Measurements from ENCODE around the gene PACRG. TPM values are rescaled to one million over a fixed set of nuclear protein-coding genes. Genes with fewer than 3 reads are reported as not detected.

Gene PACRG
- total RNA-seq, 2 donors from 2014 or later: 0.14 to 3.9 TPM

DNA sequence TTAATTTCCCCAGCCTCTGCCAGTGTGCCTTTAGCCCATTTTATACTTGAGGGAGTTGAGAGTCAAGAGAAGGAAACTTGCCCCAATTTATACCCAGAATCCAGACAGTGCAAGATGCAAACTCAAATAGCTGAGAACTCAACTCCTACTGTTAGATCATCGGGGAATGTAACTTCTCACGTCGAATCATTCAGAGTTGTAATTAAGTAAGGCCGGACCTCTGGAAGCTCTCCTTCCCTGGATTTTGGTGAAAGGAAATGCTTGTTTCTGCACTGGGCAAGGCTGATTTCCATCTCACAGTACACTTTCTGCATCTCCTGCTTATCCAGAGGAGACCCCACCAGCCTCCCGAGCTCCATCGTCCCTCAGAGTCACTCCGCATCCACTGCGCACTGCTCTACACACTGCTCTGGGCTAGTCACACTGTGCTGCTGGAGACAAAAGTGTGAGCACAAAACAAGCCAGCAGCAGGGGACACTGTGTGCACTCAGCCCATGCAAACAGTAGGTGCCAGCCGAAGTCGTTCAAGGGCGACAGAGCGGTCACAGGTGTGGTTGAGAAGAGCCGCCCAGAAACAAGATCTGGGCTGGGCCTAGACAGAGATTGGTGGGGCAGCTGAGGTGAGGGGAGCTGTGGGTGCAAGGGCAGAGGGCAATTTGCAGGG, 536.4 kb downstream of the PACRG start:
- intact Hi-C loops (cut with DNase I): no loop called here
- DNase-seq (ENCODE audit: low spot score): no peak

DNA sequence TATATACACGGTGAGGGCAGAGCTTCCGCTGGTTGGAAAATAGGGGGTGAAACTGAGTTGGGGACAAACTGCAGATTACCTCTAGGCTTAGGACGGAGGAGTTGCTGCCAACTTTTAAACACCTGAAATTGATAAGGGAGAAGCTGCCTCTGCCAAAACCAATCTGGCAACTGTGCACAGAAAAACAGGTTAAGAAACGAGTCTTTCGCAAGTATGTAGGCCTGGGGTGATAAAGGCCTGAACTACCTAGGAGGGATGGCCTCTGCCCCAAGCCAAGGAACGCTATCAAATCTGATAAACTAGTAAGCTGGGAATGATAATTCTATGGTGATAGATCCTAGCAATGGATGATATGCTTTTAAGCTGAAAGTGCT, 536.9 kb downstream of the PACRG start:
- intact Hi-C loops (cut with DNase I): no loop called here

DNA sequence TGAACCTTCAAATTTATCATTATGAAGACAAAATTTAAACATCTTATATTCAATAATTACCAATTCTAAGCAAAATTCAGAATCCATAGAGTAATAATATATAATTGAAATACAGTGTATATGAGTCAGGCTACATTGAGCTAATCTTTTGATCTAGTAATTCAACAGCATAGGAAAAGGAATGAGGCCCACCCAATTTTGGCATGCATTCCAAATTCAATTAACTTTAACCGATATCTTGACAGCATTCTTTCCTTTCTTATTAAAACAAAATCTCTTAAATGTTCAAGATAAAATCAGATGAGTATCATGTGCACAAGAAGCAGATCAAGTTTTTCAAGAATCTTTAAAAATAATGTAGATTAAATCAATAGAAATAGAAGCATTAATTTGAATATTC, 553.9 kb downstream of the PACRG start:
- DNase-seq (ENCODE audit: low spot score): no peak
- intact Hi-C loops (cut with DNase I): no loop called here

More for the DNA sequence above, 536.9 kb downstream of the PACRG start:
- DNase-seq (ENCODE audit: low spot score): no peak

DNA sequence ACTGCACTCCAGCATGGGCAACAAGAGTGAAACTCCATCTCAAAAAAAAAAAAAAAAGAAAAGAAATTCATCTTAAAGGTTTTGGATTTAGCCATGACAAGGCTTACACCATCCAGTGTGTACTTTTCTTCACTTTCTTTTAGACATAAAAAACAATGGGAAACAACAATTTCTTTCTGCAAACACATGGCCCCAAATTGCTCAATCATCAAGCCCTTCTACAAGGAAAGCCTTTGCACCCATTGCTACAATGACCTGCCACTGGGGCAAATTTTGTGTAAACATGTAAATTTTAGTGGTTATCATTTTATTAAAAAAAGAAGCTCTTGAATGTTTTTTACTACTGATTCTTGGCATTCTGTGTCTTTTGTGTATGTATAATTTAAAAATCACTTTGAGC, 554.9 kb downstream of the PACRG start:
- no peak for DNase-seq (ENCODE audit: low spot score)
- intact Hi-C loops (cut with DNase I): no loop called here

DNA sequence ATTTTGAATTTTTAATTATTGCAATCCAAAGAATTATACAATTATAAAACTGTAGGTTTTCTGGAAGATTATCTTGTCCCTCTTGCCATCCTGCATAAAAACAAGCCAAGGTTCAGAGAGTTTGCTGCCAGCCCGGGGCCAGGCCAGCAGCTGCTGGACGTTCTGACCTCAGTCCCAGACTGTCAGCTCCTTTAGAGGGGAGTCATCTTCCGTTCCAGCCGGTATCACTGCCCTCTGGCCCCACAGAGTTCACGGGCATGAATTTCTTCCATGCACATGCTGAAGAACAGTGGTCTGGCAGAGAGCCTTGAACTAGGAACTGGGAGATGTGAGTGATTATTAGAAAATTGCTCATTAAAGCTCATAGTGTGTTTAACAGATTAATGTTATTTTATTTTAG, 556.4 kb downstream of the PACRG start:
- no peak for DNase-seq (ENCODE audit: low spot score)

DNA sequence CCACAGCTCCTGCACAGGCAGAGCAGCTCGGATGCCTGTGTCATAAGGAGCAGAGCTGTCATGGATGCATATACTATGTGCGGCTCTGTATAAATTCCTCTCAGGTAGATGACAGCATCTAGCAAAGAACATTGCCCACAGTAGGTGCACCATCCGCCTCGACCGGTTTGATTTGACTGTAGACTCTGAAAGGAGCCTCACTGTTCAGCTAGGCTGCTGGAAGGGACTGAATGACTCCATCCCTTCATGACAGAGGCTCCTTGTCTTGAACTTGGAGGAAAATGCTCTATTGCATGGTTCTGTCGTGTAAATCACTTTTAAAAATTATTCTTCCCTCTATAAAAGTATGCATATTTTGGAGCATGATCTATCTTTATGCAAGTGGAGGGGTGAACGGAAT, 557.9 kb downstream of the PACRG start:
- DNase-seq (ENCODE audit: low spot score): no peak
- intact Hi-C loops (cut with DNase I): no loop called here

More for the DNA sequence above, 556.4 kb downstream of the PACRG start:
- intact Hi-C loops (cut with DNase I): no loop called here

DNA sequence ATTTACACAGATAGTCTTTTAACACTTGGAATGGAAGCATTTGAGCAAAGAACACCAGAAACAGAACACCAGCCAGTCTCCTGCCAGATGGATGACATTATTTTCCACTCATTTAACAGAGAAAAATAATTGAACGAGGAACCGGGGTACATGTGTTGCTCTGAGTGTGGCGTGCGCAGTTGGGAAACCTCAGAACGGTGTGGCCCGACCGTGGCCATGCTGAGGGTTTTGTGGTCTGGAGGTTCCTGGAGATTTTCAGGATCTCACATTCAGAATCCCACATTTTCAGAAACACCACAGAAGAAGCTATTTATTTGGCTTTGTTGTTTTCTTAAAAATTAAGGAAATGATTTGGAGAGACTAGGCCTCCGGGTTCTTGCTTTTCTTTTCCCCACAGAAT, 559.9 kb downstream of the PACRG start:
- intact Hi-C loops (cut with DNase I): no loop called here
- DNase-seq (ENCODE audit: low spot score): no peak

DNA sequence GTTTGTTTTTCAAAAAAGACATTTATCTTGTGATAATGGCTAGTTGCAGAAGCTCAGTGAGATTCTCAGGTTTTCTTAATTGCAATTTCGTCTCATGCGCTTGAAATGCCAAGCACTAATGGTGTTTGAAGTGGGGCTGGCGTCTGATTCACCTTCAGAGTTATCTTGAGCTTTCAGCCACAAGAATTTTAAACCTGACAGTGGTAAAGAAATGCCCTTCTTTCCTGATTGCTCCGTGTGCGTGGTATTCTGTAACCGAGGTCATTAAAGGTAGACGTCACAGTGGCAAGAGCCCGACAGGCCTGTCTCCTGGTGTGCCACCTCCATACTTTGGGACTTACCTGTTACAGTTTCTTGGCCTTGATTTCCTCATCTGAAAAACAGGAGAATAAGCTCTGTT, 560.3 kb downstream of the PACRG start:
- no peak for DNase-seq (ENCODE audit: low spot score)
- intact Hi-C loops (cut with DNase I): no loop called here

DNA sequence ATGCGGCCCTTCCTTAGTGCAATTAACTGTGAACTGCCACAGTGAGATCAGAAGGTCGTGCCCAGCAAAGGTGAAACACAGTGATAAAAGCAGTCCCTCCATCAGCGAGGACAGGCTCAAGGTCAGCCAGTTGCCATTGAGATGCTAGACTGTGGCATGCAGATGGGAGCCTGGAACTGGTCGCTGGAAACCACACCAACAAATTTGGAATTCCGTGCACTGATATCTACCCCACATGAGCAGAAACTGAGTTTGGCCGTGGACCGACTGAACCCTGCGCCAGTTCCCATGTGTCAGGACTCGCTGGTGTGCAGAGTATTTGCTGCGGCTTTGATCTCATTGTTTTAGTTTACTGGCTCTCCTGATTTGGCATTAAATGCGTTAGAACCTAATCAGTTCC, 561.1 kb downstream of the PACRG start:
- DNase-seq (ENCODE audit: low spot score): no peak
- intact Hi-C loops (cut with DNase I): no loop called here

DNA sequence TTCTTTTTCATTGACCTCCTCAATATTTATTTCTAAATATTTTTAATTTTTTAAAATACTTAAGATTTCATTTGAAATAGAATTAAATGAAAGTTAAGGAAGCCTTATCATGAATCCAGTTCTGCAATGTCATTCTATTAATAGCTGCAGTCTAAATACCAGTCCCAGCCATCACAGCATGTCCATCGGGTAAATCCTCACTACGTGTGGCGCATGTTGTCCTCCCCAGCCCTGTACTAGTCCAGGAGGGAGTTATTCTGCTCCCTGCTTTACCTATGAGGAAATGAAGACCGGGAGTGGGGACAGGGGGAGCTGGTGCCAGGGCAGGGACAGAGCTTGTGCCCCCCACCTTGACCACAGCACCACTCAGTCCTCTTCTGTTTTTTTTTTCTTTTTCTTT, 561.7 kb downstream of the PACRG start:
- no peak for DNase-seq (ENCODE audit: low spot score)
- intact Hi-C loops (cut with DNase I): no loop called here

DNA sequence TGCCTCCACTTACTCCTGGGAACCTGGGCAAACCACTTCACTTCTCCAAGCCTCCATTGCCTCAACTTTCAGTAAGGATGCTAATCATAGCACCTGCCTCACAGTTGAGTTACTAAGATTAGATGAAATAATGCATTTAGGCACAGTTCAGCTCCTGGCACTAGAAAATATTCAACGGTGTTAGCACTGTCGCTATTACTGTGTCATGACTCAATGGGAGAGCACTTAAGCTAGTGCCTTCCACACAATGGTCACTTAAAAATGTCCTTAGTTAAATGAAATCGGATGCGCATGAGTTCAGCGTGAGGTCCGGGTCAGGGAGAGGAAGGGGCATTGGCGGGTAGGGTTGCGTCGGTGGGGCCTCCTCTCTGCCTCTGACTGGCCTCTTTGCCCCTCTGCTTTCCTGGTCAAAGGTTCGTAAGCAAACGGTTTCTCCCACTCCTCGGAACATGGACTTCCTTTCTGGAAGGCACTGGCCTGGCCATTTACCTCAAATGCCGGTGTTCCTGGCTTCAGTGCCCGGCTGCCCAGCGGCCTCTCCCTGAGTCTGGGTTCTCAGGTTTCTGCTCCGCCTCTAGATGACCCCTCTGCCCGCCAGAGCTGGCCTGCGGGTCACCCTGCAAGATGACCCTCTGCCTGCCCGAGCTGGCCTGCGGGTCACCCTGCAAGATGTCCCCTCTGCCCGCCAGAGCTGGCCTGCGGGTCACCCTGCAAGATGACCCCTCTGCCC, 562.9 kb downstream of the PACRG start:
- no peak for DNase-seq (ENCODE audit: low spot score)

DNA sequence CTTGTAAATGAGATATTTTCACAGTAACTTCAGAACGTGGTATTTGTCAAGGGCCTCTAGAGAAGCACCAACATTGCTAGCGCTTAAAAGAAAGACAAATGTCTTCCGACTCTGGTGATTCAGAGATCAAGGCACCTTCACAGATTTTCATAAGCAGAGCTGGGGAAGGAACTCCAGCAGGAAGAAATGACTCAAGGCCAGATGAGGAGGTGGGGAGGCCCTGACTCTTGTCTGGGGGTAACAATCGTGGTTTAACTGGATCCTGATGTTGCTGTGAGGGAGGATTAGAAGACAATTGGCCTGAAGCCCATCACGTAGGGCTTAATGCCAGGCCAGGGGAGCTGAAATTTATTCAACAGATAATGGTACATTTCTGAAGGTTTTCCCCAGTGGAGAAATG, 563.8 kb downstream of the PACRG start:
- no peak for DNase-seq (ENCODE audit: low spot score)
- intact Hi-C loops (cut with DNase I): no loop called here

More for the DNA sequence above, 562.9 kb downstream of the PACRG start:
- intact Hi-C loops (cut with DNase I): no loop called here

DNA sequence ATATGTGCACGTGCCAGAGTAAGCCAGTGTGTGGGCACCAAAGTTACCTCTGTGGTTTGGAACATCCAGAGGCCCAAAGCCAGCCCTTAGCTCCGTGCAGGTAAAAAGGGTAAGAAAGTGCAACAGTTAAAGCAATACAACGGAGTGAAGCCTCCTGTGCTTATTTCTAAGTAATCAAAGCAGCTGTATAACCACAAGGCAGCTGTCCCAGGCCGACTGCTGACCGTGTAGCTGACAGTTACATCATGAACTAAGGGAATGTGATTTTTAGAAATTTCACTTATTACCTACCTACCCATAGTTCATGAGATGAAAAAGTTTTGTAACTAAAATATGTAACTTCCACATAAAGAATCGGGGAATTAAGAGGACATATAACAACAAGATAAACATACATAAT, 565.5 kb downstream of the PACRG start:
- intact Hi-C loops (cut with DNase I): no loop called here
- DNase-seq (ENCODE audit: low spot score): no peak

DNA sequence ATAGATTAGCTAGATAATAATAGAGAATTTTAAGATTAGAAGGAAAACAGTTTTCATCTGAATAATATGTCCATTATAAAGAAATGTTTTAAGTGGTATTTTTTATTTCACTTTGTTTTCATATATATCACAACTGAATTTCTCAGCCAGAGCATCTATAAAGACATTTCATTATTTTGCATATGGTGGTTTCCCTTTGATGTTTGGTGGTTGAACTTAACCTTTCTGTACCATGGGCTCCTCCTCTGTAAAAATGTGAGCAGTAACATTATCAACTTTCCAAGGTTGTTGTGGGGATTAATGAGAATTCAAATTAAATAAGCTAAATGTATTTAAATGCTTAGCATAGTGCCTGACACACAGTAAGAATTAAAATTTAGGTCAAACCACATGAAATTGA, 567.0 kb downstream of the PACRG start:
- intact Hi-C loops (cut with DNase I): no loop called here
- no peak for DNase-seq (ENCODE audit: low spot score)

DNA sequence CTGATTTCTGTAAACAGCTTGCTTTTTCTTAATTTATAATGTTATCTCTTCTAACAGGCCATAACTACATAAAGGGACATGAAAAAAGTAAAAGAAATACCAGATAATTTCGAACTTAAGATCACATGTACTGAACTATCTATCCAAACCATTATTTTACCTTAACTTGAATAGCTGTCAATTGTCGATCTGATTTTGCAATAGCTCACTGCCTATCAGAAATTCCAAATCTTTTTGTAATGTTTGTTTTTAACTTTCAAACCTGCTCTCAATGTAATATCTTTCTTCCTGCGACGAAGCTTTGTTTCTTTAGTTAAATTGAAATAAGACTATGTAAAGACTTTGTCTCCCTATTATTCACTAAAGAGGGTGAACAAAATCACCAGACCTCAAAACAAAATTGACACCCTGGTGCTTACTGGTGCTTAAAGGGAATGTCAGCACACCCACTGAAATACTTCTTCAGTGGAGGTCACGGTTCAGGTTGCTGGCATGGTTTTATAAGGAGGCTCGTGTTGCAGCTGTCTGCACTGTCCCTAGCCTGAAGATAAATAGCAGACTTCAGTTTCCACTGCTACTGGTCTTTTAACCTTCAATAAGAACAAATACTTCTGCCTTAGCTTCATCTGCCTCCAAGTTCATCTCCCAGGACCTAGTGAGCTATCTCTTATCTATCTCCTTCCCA, 569.2 kb downstream of the PACRG start:
- intact Hi-C loops (cut with DNase I): no loop called here
- DNase-seq (ENCODE audit: low spot score): no peak

DNA sequence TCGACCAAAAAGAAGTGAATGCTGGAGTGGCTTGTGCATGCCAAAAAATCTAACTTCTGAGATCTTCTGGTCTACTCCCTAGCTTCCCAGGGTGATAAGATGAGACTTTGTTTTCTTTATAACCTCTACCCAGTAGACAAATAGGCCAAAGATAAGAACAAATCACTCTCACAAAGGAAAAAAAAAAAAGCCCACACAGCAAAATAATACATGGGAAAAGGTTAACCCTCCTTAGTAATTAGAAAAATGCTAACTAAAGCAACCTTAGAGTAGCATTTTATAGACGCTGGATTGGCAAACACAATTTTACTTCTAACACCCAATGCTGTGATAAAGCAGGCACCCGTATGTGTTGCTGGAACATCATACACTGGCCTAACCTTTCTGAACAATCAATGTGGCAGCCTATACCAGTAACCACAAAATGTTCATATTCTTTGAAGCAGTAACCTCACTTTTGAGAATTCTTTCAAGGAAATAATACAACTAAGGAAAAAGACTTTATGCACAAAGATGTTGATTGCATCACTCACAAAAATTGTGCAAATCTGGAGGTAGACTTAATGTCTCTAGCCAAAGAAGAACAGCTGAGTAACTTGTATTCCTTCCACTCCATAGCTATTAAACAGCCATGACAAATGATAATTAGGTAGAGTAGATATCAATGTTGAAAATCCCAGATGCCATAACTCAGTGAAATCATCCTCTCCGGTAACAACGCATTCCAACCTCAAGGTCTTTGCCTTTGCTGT, 570.5 kb downstream of the PACRG start:
- intact Hi-C loops (cut with DNase I): no loop called here
- DNase-seq (ENCODE audit: low spot score): no peak

DNA sequence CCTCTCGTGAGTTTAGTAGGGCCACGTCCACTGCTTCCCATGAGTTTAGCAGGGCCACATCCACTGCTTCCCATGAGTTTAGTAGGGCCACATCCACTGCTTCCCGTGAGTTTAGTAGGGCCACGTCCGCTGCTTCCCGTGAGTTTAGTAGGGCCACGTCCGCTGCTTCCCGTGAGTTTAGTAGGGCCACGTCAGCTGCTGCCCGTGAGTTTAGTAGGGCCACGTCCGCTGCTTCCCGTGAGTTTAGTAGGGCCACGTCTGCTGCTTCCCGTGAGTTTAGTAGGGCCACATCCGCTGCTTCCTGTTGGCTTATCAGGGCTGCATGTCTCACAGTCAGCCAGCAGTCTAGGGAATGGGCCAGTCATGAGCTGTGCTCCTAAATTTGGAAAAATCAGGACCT, 573.1 kb downstream of the PACRG start:
- intact Hi-C loops (cut with DNase I): no loop called here
- DNase-seq (ENCODE audit: low spot score): no peak

DNA sequence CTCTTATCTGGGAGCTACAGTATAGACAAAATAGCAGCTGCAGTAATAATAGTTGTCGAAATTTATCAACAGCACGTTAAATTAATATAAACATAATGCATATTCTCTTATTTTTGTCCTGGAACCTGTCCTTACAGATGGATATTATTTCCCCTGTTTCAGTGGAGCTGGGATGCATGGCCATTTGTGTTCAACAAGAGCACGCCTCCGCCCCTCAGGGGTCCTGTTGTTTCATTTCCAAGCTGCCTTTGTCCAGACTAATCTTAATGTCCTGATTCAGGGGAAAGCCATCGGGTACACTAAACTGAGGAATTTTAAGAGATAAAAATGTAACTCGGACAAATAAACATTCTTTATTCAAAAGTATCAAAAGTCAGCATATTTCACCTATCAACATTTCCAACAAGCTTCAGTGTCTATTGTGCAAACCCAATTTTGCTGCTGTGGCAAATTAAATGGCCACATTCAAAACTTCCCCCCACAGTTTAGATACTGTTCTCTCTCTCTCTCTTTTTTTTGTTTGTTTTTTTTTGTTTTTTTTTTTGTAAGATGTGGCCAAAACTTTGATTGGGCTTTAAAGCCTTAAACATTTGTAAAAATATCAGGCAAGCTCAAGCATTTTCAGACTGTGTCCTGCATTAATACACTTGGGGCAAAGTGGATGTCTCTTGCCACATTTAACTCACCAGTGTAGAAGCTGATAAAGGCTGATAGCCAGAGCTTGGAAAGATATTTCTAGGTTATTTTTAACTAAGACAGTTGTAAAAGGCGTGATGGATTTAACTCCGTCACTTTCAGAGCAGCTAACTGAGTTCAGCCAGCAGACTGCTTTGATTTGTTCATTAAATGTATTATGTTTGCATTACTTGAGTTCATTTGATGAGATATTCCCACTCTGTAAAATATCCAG, 574.2 kb downstream of the PACRG start:
- intact Hi-C loops (cut with DNase I): no loop called here

DNA sequence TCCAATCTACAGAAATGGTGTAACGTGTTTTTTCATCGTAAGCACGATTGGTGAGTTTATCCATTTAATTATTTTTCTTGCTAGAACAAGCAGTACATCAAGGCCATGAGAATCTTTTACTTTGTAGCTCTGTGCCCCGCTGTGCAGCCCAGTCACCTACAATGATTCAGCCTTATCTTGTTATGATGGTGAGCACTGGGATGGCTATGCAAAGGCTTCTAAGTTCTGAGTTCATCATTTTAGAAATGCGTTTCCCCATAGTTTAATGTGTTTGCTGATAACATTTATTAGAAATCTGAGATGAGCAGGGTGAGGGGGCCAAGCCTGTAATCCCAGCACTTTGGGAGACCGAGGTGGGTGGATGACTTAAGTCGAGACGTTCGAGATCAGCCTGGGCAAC, 575.0 kb downstream of the PACRG start:
- intact Hi-C loops (cut with DNase I): no loop called here
- no peak for DNase-seq (ENCODE audit: low spot score)

More for the DNA sequence above, 574.2 kb downstream of the PACRG start:
- no peak for DNase-seq (ENCODE audit: low spot score)

Data from posterior vena cava (tissue), 2 donors.